Mammary epithelial cell (primary cell): ENCODE results near the gene ZNF385B.

Experiments
- CTCF ChIP-seq, 2 donors: IDR thresholded peaks in 1 of 2; conservative IDR thresholded peaks in 1 of 2; 2 replicates each; pipeline ENCODE4 v1.5.1; 2011 to 2012; ENCODE audit warnings: inconsistent platforms in 2 of 2, low read length in 2 of 2, mild to moderate bottlenecking in 2 of 2, control low read depth in 1 of 2, low read depth in 1 of 2; ENCODE audit not compliant: insufficient read depth in 1 of 2; ENCODE audit errors: extremely low read depth in 1 of 2
- EZH2 ChIP-seq: IDR thresholded peaks from 2 replicates; pipeline ENCODE4 v1.6.1; 2012; ENCODE audit warnings: low read length, inconsistent platforms, borderline replicate concordance

DNA sequence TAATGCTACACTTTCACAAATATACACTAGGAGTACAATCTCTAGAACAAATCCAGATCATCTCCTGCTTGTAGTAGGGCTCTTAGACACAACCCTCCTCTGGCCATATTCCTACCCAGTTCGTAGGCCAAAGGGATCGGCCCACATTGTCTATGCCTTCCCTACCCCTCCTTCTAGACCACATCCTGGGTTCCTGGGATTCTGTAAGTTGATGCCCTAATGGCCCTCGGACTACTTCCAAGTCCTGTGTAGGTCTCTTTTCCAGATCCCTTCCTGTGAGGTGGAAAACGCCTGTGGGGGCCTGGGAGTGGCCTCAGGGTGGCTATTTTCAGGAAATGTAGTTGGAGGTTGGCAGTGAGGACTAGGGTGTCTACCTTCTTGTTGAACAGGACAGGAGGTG is 289.7 kb downstream of the ZNF385B start:
- TF ChIP-seq CTCF (conservative IDR thresholded peaks at IDR 0.05 in 1 of 2, IDR thresholded peaks at IDR 0.05 in 1 of 2; ENCODE audit: extremely low read depth in 1 of 2, insufficient read depth in 1 of 2, low read depth in 1 of 2, low read length in 2 of 2) (no peak), EZH2 (no peak)
